GM18517 (cell line): ENCODE data around the gene NME5.

Source experiments
- ATAC-seq: cut with Tn5 transposase; IDR thresholded peaks from one replicate; pipeline ENCODE4 v1.9.1; 2021; ENCODE audit warnings: mild to moderate bottlenecking, moderate library complexity; ENCODE audit not compliant: unreplicated experiment

Gene NME5

DNA sequence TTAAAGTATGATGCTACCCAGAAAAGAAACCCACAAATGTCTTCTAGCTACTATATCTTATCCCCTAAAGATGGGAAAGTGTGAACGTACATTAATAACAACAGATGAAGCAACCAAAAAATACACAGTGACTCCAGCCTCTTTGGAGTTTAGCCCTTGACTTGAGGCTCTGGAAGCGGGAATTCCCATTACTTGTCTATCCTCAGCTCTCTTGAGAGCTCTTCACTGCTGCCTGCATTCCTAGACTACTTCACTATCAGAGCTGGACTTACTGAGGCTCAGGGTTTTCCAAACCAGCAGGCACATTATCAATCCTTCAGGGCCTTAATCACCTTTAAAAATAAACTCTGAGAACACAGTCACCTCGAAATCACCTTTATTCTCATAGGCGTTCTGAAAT lies 1.0 kb upstream of the NME5 start:
- ATAC-seq, result no peak

DNA sequence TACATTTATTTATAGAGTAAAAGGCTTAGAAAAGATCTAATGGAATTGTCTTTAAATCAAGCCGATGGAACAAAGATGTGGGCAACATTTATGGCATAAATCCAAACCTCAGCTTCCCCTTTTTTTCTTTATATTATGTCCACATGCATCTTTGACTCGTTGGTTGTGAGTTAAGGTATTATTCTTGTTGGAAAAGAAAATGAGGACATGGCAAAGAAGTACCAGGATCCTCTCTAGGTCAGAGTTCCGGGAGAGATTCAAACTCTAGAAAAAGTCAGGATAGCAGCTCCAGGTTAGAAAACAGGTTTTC lies 508 bp upstream of the NME5 start:
- ATAC-seq, result no peak

GRCh38 chr5:138132543-138132942 lies 6.7 kb downstream of the NME5 start:
- ATAC-seq, result no peak

DNA sequence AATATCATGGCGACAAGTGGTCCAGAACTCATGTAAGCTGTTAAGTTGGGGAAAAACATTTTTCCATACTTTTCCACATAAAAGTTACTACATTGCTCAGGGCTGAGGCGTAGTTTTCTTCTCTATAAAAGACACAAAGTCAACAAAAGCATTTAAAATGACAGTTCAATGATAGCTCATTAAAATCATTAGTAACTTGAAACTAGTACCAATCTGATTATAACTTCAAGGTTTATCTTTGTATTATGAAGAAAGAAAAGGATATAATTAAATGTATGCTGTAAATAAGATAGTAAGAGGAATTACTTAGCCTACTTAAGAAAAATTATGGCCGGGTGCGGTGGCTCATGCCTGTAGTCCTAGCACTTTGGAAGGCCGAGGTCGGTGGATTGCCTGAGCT lies 9.9 kb downstream of the NME5 start:
- no peak for ATAC-seq

- no peak for ATAC-seq
Measured at GRCh38 chr5:138128334-138128733, 10.9 kb downstream of the NME5 start.

DNA sequence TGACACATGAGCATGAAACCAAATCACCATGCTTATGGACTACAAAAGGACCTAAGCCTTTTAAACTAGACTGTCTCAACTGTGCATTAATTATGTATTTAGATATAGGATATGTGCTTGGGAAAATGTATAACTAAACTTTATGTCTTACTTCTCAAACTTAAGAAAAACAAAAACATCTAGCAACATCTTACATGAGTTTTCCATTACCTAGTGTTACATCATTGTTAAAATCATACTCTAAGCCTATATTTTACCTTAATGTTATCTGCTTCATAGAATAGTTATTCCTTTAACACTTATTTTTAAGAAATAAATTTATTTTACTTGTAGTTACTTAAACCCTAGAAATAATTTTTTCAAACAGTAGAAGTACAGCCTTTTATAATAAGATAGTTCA lies 24.0 kb downstream of the NME5 start:
- no peak for ATAC-seq

- ATAC-seq, result no peak
Measured at GRCh38 chr5:138111937-138112336, 27.3 kb downstream of the NME5 start.

DNA sequence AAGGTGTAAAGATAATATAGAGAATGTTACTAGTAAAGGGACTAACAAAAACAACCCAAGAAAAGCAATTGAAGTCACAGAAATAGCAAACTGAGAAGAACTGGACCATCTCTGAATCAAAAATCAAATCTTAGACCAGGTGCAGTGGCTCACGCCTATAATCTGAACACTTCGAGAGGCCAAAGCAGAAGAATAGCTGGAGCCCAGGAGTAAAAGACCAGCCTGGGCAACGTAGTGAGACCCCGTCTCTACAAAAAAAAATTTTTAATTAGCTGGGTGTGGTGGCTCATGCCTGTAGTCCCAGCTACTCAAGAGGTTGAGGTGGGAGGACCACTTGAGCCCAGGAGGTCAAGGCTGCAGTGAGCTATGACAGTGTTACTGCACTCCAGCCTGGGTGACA lies 28.0 kb downstream of the NME5 start:
- ATAC-seq, result no peak

DNA sequence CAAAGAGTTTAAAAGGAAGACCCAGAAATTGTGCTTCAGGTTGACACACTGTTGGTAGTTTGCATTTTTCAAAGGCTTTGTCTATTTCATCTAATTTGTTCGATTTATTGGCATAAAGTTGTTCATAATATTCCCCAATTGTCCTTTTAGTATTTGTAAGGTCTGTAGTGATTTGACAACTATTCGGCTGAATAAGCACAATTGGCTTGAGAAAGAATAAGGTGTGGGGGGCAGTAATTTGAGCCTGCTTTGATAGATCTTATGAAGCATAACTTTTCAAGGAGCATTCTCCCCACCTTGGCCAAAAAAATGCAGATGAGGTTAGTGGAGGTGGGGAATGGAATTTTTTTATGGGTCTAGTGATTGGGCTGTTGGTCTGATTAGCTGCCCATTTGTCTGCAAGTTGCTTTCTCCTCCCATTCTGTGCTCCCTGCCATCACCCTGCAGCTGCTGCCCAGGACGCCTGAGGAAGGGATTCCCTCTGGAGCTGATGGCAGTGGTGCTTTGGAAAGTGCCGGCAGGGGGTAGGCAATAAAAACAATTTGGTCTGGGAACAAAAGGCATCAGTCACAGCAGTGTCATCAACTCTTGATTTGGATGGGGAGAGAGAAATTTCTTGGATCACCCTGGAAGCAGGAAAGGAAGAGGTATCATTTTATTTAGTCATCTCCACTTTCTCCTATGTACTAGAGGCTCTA lies 28.8 kb downstream of the NME5 start:
- ATAC-seq, result no peak

- ATAC-seq, result no peak
Measured at GRCh38 chr5:138109463-138110265, 29.6 kb downstream of the NME5 start.

DNA sequence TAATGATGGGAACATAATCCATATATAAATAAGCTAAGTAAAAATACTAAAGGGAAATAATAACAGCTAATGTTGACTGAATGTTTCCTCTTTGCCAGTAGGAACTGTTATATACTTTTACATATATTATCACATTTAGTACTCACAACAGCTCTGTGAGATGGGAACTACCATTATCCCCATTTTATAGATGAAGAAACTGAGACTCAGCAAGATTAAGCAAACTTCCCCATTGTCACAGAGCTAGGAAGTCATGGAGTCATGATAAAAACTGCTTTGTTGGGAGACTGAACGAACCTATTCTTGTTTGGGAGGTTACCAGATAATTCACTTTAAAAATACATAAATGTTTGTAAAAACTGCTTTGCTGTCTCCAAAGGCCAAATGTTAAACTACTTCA lies 32.0 kb downstream of the NME5 start:
- ATAC-seq, result no peak

DNA sequence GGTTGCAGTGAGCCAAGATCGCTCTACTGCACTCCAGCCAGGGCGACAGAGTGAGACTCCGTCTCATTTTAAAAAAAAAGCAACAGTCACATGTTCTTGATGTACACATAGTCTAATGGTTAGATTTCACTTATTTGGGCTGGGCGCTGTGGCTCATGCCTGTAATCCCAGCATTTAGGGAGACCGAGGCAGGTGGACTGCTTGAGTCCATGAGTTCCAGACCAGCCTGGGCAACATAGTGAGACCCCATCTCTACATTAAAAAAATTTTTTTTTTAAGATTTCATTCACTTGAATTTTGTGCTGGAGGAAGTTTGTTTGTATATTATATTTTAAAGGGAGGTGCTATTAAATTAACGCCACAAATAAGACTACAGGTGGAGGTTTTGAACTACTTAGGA lies 33.5 kb downstream of the NME5 start:
- no peak for ATAC-seq

DNA sequence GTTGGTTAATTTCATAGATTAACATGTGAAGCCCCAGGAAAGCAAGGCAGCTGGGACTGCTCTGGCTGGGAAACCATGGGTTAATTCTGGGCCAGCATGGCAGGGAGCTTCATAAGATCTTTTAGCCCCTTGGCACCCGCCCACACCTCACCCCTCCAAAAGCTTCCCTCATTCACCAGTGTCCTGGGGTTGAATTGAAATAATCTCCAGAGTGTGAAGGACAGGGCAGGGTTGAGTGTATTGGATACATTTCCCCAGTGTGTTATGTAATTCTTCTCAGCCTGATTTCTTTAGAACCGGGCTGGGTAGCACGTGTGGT lies 36.0 kb downstream of the NME5 start:
- ATAC-seq, result no peak

- no peak for ATAC-seq
Measured at GRCh38 chr5:138102454-138103318, 36.5 kb downstream of the NME5 start.

DNA sequence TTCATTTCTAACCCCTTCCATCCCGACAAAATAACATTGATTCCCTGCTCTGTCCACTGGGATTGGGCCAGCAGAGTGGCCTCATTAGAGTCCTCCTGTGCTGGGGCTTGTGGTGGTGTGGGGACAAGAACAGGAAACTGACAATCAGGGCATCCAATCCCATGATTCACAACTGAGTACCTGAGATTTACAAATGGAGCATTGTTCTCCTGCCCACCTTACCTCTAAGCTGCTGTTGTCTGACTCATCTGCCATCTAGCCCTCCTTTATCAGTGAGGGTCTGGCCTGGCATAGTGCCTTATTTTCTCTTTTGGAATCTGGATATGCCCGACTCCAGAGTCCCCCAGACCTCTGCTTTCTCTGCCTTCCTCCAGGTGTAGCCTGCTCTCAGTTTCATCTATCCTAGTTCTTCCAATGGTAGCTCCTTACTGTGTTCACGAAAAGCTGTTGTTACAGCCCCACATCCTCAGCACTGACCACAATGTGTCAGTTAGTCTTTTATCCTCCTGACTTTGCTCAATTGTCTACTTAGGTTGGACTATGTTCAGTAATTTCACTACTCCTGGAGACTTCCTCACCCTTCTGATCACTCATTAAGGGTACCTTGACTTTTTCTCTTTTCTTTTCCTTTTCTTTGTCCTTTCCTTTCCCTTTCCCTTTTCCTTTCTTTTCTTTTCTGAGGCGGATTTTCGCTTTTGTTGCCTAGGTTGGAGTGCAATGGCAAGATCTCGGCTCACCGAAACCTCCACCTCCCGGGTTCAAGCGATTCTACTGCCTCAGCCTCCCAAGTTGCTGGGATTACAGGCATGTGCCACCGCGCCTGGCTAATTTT lies 42.0 kb downstream of the NME5 start:
- ATAC-seq, result no peak

- no peak for ATAC-seq
Measured at GRCh38 chr5:138096363-138096762, 42.9 kb downstream of the NME5 start.

- no peak for ATAC-seq
Measured at GRCh38 chr5:138095100-138095907, 43.9 kb downstream of the NME5 start.

GRCh38 chr5:138093036-138093435 lies 46.2 kb downstream of the NME5 start:
- ATAC-seq, result no peak

DNA sequence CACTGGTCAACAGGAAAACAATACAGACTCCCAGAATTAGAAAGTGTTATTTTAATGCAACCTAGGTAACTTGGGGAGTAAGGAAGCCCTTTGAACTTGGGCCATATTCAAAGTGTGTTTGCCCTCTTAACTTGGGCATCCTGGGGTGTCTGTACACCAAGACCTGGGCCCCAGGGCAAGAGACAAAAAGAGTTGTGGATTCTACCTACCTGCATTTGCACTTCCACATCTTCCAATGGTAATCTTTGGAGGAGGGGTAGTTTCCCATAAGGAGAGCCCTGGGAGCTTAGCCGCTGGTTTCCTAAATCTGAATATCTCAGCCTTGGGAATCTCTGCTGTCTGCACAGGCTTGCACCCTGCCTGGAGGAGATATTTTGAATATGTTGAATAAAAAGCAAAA lies 46.9 kb downstream of the NME5 start:
- ATAC-seq, result no peak

GRCh38 chr5:138091685-138092084 lies 47.5 kb downstream of the NME5 start:
- no peak for ATAC-seq
